Endodermal cell (in vitro differentiated cells): ENCODE results near the gene ANKFY1. TPM values are rescaled to one million over a fixed set of nuclear protein-coding genes. Genes with fewer than 3 reads are reported as not detected.

Experiments used
- DNase-seq: peaks from one replicate; pipeline ENCODE4 v3.0.0-alpha.2; 2017
- H3K27ac ChIP-seq: 2 replicates; pipeline ENCODE4 v1.5.1; 2013; ENCODE audit warnings: mild to moderate bottlenecking, low read depth, low read length, moderate library complexity
- H3K27me3 ChIP-seq: 2 replicates; pipeline ENCODE4 v1.6.1; 2013; ENCODE audit warnings: mild to moderate bottlenecking, low read length, moderate library complexity; ENCODE audit not compliant: insufficient read depth, control insufficient read depth, poor library complexity, severe bottlenecking
- H3K36me3 ChIP-seq: 2 replicates; pipeline ENCODE4 v1.7.0; 2013; ENCODE audit warnings: mild to moderate bottlenecking, low read length, moderate library complexity; ENCODE audit not compliant: control insufficient read depth, insufficient read depth
- H3K4me1 ChIP-seq: one replicate; pipeline ENCODE4 v1.7.0; 2013; ENCODE audit warnings: low read length; ENCODE audit not compliant: control insufficient read depth, insufficient read depth
- H3K4me3 ChIP-seq: 2 replicates; pipeline ENCODE4 v1.5.1; 2013; ENCODE audit warnings: mild to moderate bottlenecking, low read length, moderate library complexity
- H3K9ac ChIP-seq: 2 replicates; pipeline ENCODE4 v1.6.1; 2013; ENCODE audit warnings: mild to moderate bottlenecking, low read length, moderate library complexity; ENCODE audit not compliant: poor library complexity, severe bottlenecking; ENCODE audit errors: extremely low read depth
- H3K9me3 ChIP-seq: 2 replicates; pipeline ENCODE4 v1.6.1; 2013; ENCODE audit warnings: mild to moderate bottlenecking, low read length, moderate library complexity; ENCODE audit not compliant: control insufficient read depth
- H3K27ac Mint-ChIP-seq: 2 replicates; pipeline ENCODE4 v1.8.0; 2020; ENCODE audit warnings: mixed read lengths
- H3K27me3 Mint-ChIP-seq: 2 replicates; pipeline ENCODE4 v1.8.0; 2021; ENCODE audit warnings: mild to moderate bottlenecking, mixed read lengths; ENCODE audit not compliant: insufficient read depth
- H3K36me3 Mint-ChIP-seq: 2 replicates; pipeline ENCODE4 v1.8.0; 2020; ENCODE audit warnings: low read depth, mixed read lengths
- H3K4me1 Mint-ChIP-seq: 2 replicates; pipeline ENCODE4 v1.8.0; 2020; ENCODE audit warnings: mixed read lengths
- H3K4me3 Mint-ChIP-seq: 2 replicates; pipeline ENCODE4 v1.8.0; 2020; ENCODE audit warnings: mild to moderate bottlenecking, moderate library complexity, mixed read lengths
- H3K9me3 Mint-ChIP-seq: 2 replicates; pipeline ENCODE4 v1.8.0; 2020; ENCODE audit warnings: mild to moderate bottlenecking, mixed read lengths
- CTCF ChIP-seq: fragments of 200-600 bp; sonication (generic); conservative IDR thresholded peaks from 2 replicates; pipeline ENCODE4 v1.5.0; 2021; ENCODE audit warnings: antibody characterized with exemption, mild to moderate bottlenecking
- WGBS, 2 experiments: methylation state at CpG; one replicate each; pipeline versions ENCODE4 v1.1.5 to v1.1.7; 2013; ENCODE audit warnings: missing lambda C conversion rate in 2 of 2, mixed read lengths in 1 of 2; ENCODE audit not compliant: insufficient coverage in 1 of 2, insufficient read length in 1 of 2; 5-methylcytosine and 5-hydroxymethylcytosine counted together
- total RNA-seq, 2 donors: library from RNA; stranded (reverse); fragmentation: NEBNext Ultra II Directional in 1 of 2; extraction: Animal tissue kit (Norgen Biotek cat#: 25700) in 1 of 2; gene quantifications; 2 replicates in 1 of 2; 3 replicates in 1 of 2; pipeline ENCODE4 v1.2.1, GENCODE V29; 2021

The ANKFY1 gene
- total RNA-seq, 2 donors from 2014 or later, result 48.0 to 62.4 TPM

GRCh38 chr17:4205917-4206316 lies 57.9 kb downstream of the ANKFY1 start:
- Histone ChIP-seq H3K27ac (no peak overlapping the region), H3K27me3 (no peaks in the 10 kb centered on the region), H3K9ac (no peak overlapping the region), H3K4me1 (no peaks in the 10 kb centered on the region), H3K4me3 (no peak overlapping the region), H3K36me3 (peaks cover 70% of the 10 kb centered on the region), H3K9me3 (no peaks in the 10 kb centered on the region)
- DNase-seq, result no peak
- Mint-ChIP-seq H3K4me1 (no peaks in the 10 kb centered on the region), H3K27ac (no peak overlapping the region), H3K27me3 (no peaks in the 10 kb centered on the region), H3K9me3 (no peaks in the 10 kb centered on the region), H3K4me3 (no peak overlapping the region), H3K36me3 (peaks cover 66% of the 10 kb centered on the region)
- 63 to 70% methylated on average over 3 to 4 of the region's 4 CpGs for WGBS, 2 experiments
- TF ChIP-seq CTCF, result no peak

GRCh38 chr17:4204710-4205173 lies 59.0 kb downstream of the ANKFY1 start:
- DNase-seq, result no peak
- H3K4me3 Mint-ChIP-seq, result no peak overlapping the region
- H3K9me3 ChIP-seq, result no peaks in the 10 kb centered on the region
- no peak overlapping the region for H3K27ac ChIP-seq
- peaks cover 65% of the 10 kb centered on the region for H3K36me3 Mint-ChIP-seq
- WGBS, 2 experiments, result 92 to 95% methylated on average over 4 to 6 of the region's 6 CpGs
- H3K36me3 ChIP-seq, result peaks cover 71% of the 10 kb centered on the region
- no peaks in the 10 kb centered on the region for H3K9me3 Mint-ChIP-seq
- H3K27me3 ChIP-seq, result no peaks in the 10 kb centered on the region
- no peak overlapping the region for H3K4me3 ChIP-seq
- no peak overlapping the region for H3K9ac ChIP-seq
- no peaks in the 10 kb centered on the region for H3K27me3 Mint-ChIP-seq
- H3K27ac Mint-ChIP-seq, result no peak overlapping the region
- H3K4me1 Mint-ChIP-seq, result no peaks in the 10 kb centered on the region
- no peaks in the 10 kb centered on the region for H3K4me1 ChIP-seq
- TF ChIP-seq CTCF, result no peak

DNA sequence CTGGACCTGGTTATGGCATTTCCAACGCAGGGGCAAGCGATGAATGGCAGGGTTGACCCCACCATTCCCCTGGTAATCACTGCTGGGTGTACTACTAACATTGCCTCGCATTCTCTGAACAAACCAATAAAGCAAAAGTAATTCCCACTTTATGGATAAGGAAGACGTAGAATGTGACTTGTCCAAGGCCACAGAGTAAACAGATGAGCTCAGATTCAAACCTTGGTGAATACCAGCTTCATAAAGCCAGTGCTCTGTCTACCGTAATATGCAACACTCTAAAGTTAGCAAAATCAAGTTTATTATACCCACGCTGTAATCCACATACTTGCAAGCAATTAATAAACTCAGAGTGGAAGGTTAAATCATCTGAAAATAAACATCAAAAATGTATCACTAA lies 59.6 kb downstream of the ANKFY1 start:
- Mint-ChIP-seq H3K9me3 (no peaks in the 10 kb centered on the region), H3K36me3 (peaks cover 60% of the 10 kb centered on the region), H3K4me3 (no peak overlapping the region), H3K27ac (no peak overlapping the region), H3K27me3 (no peaks in the 10 kb centered on the region), H3K4me1 (no peaks in the 10 kb centered on the region)
- no peak overlapping the region for H3K4me3 ChIP-seq
- WGBS, 2 experiments, result 94 to 98% methylated on average over 4 to 6 of the region's 6 CpGs
- DNase-seq, result no peak
- H3K9me3 ChIP-seq, result no peaks in the 10 kb centered on the region
- H3K27ac ChIP-seq, result no peak overlapping the region
- no peaks in the 10 kb centered on the region for H3K4me1 ChIP-seq
- H3K27me3 ChIP-seq, result no peaks in the 10 kb centered on the region
- peaks cover 71% of the 10 kb centered on the region for H3K36me3 ChIP-seq
- TF ChIP-seq CTCF, result no peak
- no peak overlapping the region for H3K9ac ChIP-seq
